CD4-positive, alpha-beta T cell (primary cell): Measurements from ENCODE around the gene SNX25. TPM values are rescaled to one million over a fixed set of nuclear protein-coding genes. Genes with fewer than 3 reads are reported as not detected.
"Not testable (repeated sequence)": the region's sequence is repeated elsewhere in the genome, so short reads cannot be mapped to it uniquely, and the experiment has no call there.

Source experiments
- ATAC-seq: fragments of 200-7000 bp; cut with Tn5 transposase; one replicate; pipeline ENCODE4 v1.10.0; 2022; ENCODE audit warnings: mild to moderate bottlenecking; ENCODE audit not compliant: poor library complexity
- CTCF ChIA-PET: fragments of 350-600 bp; sonication (Branson Sonifier 250); formaldehyde crosslinking; loops from one replicate; lab custom pipeline; 2021; ENCODE audit warnings: antibody characterized with exemption, inconsistent platforms; lab: Charles Lee
- POLR2A ChIA-PET: fragments of 350-600 bp; sonication (Branson Sonifier 250); formaldehyde crosslinking; loops from one replicate; lab custom pipeline; 2021; ENCODE audit warnings: antibody characterized with exemption, inconsistent platforms; lab: Charles Lee
- DNase-seq, 14 experiments: peaks; one replicate each; pipeline ENCODE4 v3.0.0-alpha.2; 2013 to 2020; ENCODE audit warnings: mixed read lengths in 2 of 14
- H3K27ac ChIP-seq, 2 donors: one replicate each; pipeline versions ENCODE4 v1.5.1 to v1.7.0; 2013; ENCODE audit warnings: low read length in 2 of 2, low read depth in 1 of 2, mild to moderate bottlenecking in 1 of 2
- H3K27me3 ChIP-seq, 2 experiments: 1 replicate in 1 of 2; 2 replicates in 1 of 2; pipeline versions ENCODE4 v1.6.1 to v1.7.0; 2013; ENCODE audit warnings: low read length in 2 of 2, control low read depth in 1 of 2, mild to moderate bottlenecking in 1 of 2, moderate library complexity in 1 of 2; ENCODE audit not compliant: insufficient read depth in 2 of 2, control insufficient read depth in 1 of 2
- H3K36me3 ChIP-seq: one replicate; pipeline ENCODE4 v1.6.1; 2013; ENCODE audit warnings: low read length, control low read depth; ENCODE audit not compliant: insufficient read depth
- H3K4me1 ChIP-seq: one replicate; pipeline ENCODE4 v1.6.1; 2013; ENCODE audit warnings: low read length, control low read depth; ENCODE audit not compliant: insufficient read depth
- H3K4me3 ChIP-seq: one replicate; pipeline ENCODE4 v1.5.1; 2013; ENCODE audit warnings: mild to moderate bottlenecking, low read length, moderate library complexity
- H3K9me3 ChIP-seq, 2 experiments: 1 replicate in 1 of 2; 2 replicates in 1 of 2; pipeline versions ENCODE4 v1.6.1 to v1.7.0; 2013; ENCODE audit warnings: low read length in 2 of 2, mild to moderate bottlenecking in 2 of 2, control low read depth in 1 of 2, moderate library complexity in 1 of 2; ENCODE audit not compliant: control insufficient read depth in 1 of 2, insufficient read depth in 1 of 2
- H3K27ac Mint-ChIP-seq: one replicate; pipeline ENCODE4 v1.8.0; 2020; ENCODE audit warnings: mixed read lengths
- H3K27me3 Mint-ChIP-seq: one replicate; pipeline ENCODE4 v1.8.0; 2021; ENCODE audit warnings: mixed read lengths
- H3K36me3 Mint-ChIP-seq: one replicate; pipeline ENCODE4 v1.8.0; 2021; ENCODE audit warnings: low read depth, mixed read lengths
- H3K4me1 Mint-ChIP-seq: one replicate; pipeline ENCODE4 v1.8.0; 2021; ENCODE audit warnings: low read depth, mixed read lengths
- H3K4me3 Mint-ChIP-seq: one replicate; pipeline ENCODE4 v1.8.0; 2020; ENCODE audit warnings: mild to moderate bottlenecking, mixed read lengths
- H3K9me3 Mint-ChIP-seq: one replicate; pipeline ENCODE4 v1.8.0; 2020; ENCODE audit warnings: mixed read lengths
- CTCF ChIP-seq: fragments of 200-600 bp; IDR thresholded peaks from one replicate; pipeline ENCODE4 v1.8.0; 2022; ENCODE audit warnings: antibody characterized with exemption, mild to moderate bottlenecking
- intact Hi-C, 2 experiments: fragments of 100-400 bp; cut with DNase I in 1 of 2; cut with micrococcal nuclease in 1 of 2; formaldehyde crosslinking; loops; one replicate each; pipeline versions ENCODE4 v1.15.1 to v1.9.0; 2023 to 2025; cut with DNase I, micrococcal nuclease
- total RNA-seq, 174 experiments: library from RNA in 2 of 174; stranded (reverse) in 2 of 174; gene quantifications; one replicate each; pipeline ENCODE4 v1.2.3 and lab custom pipeline; 2021 to 2026

SNX25 gene
- total RNA-seq, 2 experiments from 2014 or later, result 7.9 to 9.1 TPM

GRCh38 chr4:185196437-185196836 lies 13.0 kb upstream of the SNX25 start:
- POLR2A ChIA-PET, result interaction anchor here (1.0 kb wide), 1 partner anchor 13 kb away, joined by 5 read pairs; no protein-coding TSS in a partner anchor
- intact Hi-C loops, result no loop called here
- no peak for ATAC-seq

DNA sequence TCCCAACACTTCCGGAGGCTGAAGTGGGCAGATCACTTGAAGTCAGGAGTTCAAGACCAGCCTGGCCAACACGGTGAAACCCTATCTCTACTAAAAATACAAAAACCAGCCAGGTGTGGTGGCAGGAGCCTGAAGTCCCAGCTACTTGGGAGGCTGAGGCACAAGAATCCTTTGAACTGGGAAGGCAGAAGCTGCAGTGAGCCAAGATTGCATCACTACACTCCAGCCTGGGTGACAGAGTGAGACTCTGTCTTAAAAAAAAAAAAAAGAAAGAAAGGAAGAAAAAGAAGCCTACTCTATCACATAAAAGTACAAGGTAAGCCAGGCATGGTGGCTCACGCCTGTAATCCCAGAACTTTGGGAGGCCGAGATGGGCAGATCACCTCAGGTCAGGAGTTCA lies 11.2 kb upstream of the SNX25 start:
- ATAC-seq, POLR2A ChIA-PET: not testable (repeated sequence)

More at GRCh38 chr4:185196437-185196836, 13.0 kb upstream of the SNX25 start:
- no peaks in the 10 kb centered on the region for H3K27me3 ChIP-seq
- no peaks in the 10 kb centered on the region for H3K9me3 ChIP-seq
- H3K27ac ChIP-seq, result no peak overlapping the region
- peak overlapping the region; percentile 33 for H3K27ac Mint-ChIP-seq
- H3K4me1 ChIP-seq, result peaks cover 5% of the 10 kb centered on the region
- H3K4me3 ChIP-seq, result no peak overlapping the region
- peaks cover 15% of the 10 kb centered on the region for H3K36me3 ChIP-seq
- no peak for TF ChIP-seq CTCF
- H3K4me3 Mint-ChIP-seq, result no peak overlapping the region
- peaks cover 34% of the 10 kb centered on the region for H3K4me1 Mint-ChIP-seq
- peaks cover 38% of the 10 kb centered on the region for H3K36me3 Mint-ChIP-seq
- no peaks in the 10 kb centered on the region for H3K27me3 Mint-ChIP-seq
- no peaks in the 10 kb centered on the region for H3K9me3 Mint-ChIP-seq
- CTCF ChIA-PET, result interaction anchor here (1.9 to 5.2 kb wide), 2 partner anchors 10 to 13 kb away, joined by 4 to 24 read pairs; no protein-coding TSS in a partner anchor
- no peak for DNase-seq

GRCh38 chr4:185201977-185202962 lies 7.1 kb upstream of the SNX25 start:
- POLR2A ChIA-PET, result interaction anchor here (0.6 to 2.2 kb wide), 5 partner anchors 19 to 223 kb away, joined by 3 to 7 read pairs (median 3); partner anchors contain the start of gene ANKRD37

More for the DNA sequence above, 11.2 kb upstream of the SNX25 start:
- H3K9me3 ChIP-seq, H3K27ac Mint-ChIP-seq, H3K27me3 Mint-ChIP-seq, H3K27me3 ChIP-seq, DNase-seq, H3K27ac ChIP-seq, H3K9me3 Mint-ChIP-seq, intact Hi-C loops, H3K4me3 ChIP-seq, H3K4me3 Mint-ChIP-seq: not testable (repeated sequence)
- CTCF ChIA-PET, result interaction anchor here (0.6 to 2.0 kb wide), 2 partner anchors 15 to 566 kb away, joined by 4 to 9 read pairs; no protein-coding TSS in a partner anchor
- H3K4me1 Mint-ChIP-seq, result peaks cover 42% of the 10 kb centered on the region
- peaks cover 35% of the 10 kb centered on the region for H3K36me3 Mint-ChIP-seq
- H3K36me3 ChIP-seq, result peaks cover 11% of the 10 kb centered on the region
- peaks cover 19% of the 10 kb centered on the region for H3K4me1 ChIP-seq

More at GRCh38 chr4:185201977-185202962, 7.1 kb upstream of the SNX25 start:
- ATAC-seq, result peak; percentile 16
- H3K27ac ChIP-seq, result peak overlapping the region; percentile 89 to 90
- H3K27me3 Mint-ChIP-seq, result no peaks in the 10 kb centered on the region
- H3K4me1 ChIP-seq, result peaks cover 38% of the 10 kb centered on the region
- peak overlapping the region; percentile 57 for H3K4me3 ChIP-seq
- no peaks in the 10 kb centered on the region for H3K9me3 Mint-ChIP-seq
- DNase-seq, result peak in 12 of 14 experiments; percentile 2 to 82 (median 28)
- no peaks in the 10 kb centered on the region for H3K36me3 ChIP-seq
- peaks cover 57% of the 10 kb centered on the region for H3K4me1 Mint-ChIP-seq
- intact Hi-C loops, result loop anchor here (5.0 to 10.0 kb wide), 12 partner anchors 50 to 1757 kb away; partner anchors contain the start of genes UFSP2 (in 2 of the 2), ACSL1 (in 1 of the 2), ANKRD37 (in 1 of the 2) and CASP3 (in 1 of the 2)
- H3K9me3 ChIP-seq, result no peaks in the 10 kb centered on the region
- no peak for TF ChIP-seq CTCF
- no peaks in the 10 kb centered on the region for H3K27me3 ChIP-seq
- CTCF ChIA-PET, result interaction anchor here (0.9 kb wide), 1 partner anchor 59 kb away, joined by 3 read pairs; the partner anchor contains the start of gene SLC25A4
- H3K4me3 Mint-ChIP-seq, result peak overlapping the region; percentile 98
- peaks cover 26% of the 10 kb centered on the region for H3K36me3 Mint-ChIP-seq
- H3K27ac Mint-ChIP-seq, result peak overlapping the region; percentile 89
